Epithelial cell of esophagus (primary cell): ENCODE results near the gene RIT2.

Experiments used
- DNase-seq: peaks from one replicate; pipeline ENCODE4 v3.0.0; 2010; ENCODE audit warnings: low read depth
- H3K4me3 ChIP-seq: 2 replicates; pipeline ENCODE4 v1.5.1; 2011; ENCODE audit warnings: mild to moderate bottlenecking, low read length, control low read depth
- CTCF ChIP-seq: IDR thresholded peaks from 2 replicates; pipeline ENCODE4 v1.5.1; 2011; ENCODE audit warnings: low read depth, mild to moderate bottlenecking, low read length, control low read depth, inconsistent platforms; ENCODE audit not compliant: insufficient read depth; ENCODE audit errors: missing control alignments

RIT2 gene

GRCh38 chr18:43115076-43115921 is at the start of gene RIT2:
Gene RIT2 (minus strand): TSS chr18:43115685.
- no peak for DNase-seq
- no peak for TF ChIP-seq CTCF
- no peak within 1 kb of the TSS for H3K4me3 ChIP-seq

- DNase-seq = no peak
- H3K4me3 ChIP-seq = no peak overlapping the region
These were observed 46.0 kb upstream of the RIT2 start for GRCh38 chr18:43161528-43161927.

GRCh38 chr18:43160509-43160908 is 45.0 kb upstream of the RIT2 start:
- no peak for DNase-seq
- no peak for TF ChIP-seq CTCF

More at GRCh38 chr18:43161528-43161927, 46.0 kb upstream of the RIT2 start:
- TF ChIP-seq CTCF = no peak

GRCh38 chr18:43159926-43160325 is 44.4 kb upstream of the RIT2 start:
- no peak for TF ChIP-seq CTCF
- no peak overlapping the region for H3K4me3 ChIP-seq
- no peak for DNase-seq

More at GRCh38 chr18:43160509-43160908, 45.0 kb upstream of the RIT2 start:
- no peak overlapping the region for H3K4me3 ChIP-seq

GRCh38 chr18:43159086-43159770 is 43.7 kb upstream of the RIT2 start:
- DNase-seq = no peak
- no peak for TF ChIP-seq CTCF
- no peak overlapping the region for H3K4me3 ChIP-seq

GRCh38 chr18:43158381-43158780 is 42.9 kb upstream of the RIT2 start:
- no peak for TF ChIP-seq CTCF

More at GRCh38 chr18:43158381-43158780, 42.9 kb upstream of the RIT2 start:
- DNase-seq = no peak
- no peak overlapping the region for H3K4me3 ChIP-seq
